ENCODE measurements around the gene RFX1. TPM values are rescaled to one million over a fixed set of nuclear protein-coding genes. Genes with fewer than 3 reads are reported as not detected.

RFX1 gene
- total and polyA plus RNA-seq, 4 donors: 1.8 to 5.6 (median 3.5) TPM

DNA sequence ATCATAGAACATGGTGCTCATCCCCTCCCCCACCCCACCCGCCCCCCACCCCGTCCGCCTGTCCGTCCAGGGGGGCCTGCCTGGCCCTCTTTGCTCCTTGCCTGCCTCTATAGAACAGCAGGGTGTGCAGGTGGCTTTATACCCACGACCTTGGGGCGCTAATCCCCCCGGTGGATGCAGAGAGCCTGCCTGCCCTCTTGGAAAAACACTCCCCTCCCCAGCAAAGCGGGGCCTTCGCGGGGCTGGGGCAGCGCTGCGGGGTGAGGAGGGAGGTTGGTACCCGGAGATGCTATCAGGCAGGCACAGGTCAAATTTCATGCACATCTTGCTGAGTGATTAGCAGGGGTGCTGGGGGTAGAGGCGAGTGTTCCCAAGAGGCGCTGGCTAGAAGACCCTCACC lies 21.9 kb downstream of the RFX1 start:
- Histone ChIP-seq H3K4me1 (ENCODE audit: control insufficient read depth in 4 of 4, insufficient read depth in 4 of 4, low read length in 3 of 4) (peaks cover 0 to 6% (median 3%) of the 10 kb centered on the region in 4 donors), H3K9me3 (ENCODE audit: control insufficient read depth in 4 of 4, low read length in 3 of 4) (no peaks in the 10 kb centered on the region), H3K4me3 (ENCODE audit: low read depth in 1 of 3, low read length in 3 of 3) (no peak overlapping the region), H3K27me3 (ENCODE audit: control insufficient read depth in 4 of 4, insufficient read depth in 4 of 4, low read length in 3 of 4) (no peaks in the 10 kb centered on the region), H3K27ac (ENCODE audit: low read depth in 1 of 2, low read length in 2 of 2) (no peak overlapping the region), H3K9ac (ENCODE audit: low read depth in 1 of 2, low read length in 2 of 2) (no peak overlapping the region), H3K36me3 (ENCODE audit: control insufficient read depth in 4 of 4, insufficient read depth in 3 of 4, low read depth in 1 of 4, low read length in 3 of 4) (peaks cover 0 to 25% (median 6%) of the 10 kb centered on the region in 4 donors)
- TF ChIP-seq REST (IDR thresholded peaks at IDR 0.05) (no peak), EGR1 (IDR thresholded peaks at IDR 0.05; ENCODE audit: low read depth in 2 of 2) (no peak), RXRA (IDR thresholded peaks at IDR 0.05) (no peak), RAD21 (IDR thresholded peaks at IDR 0.05) (no peak), HNF4A (conservative IDR thresholded peaks at IDR 0.05) (no peak), GABPA (IDR thresholded peaks at IDR 0.05 in 1 of 2, conservative IDR thresholded peaks at IDR 0.05 in 1 of 2) (no peak)
- TF ChIP-seq, protein P1, sequence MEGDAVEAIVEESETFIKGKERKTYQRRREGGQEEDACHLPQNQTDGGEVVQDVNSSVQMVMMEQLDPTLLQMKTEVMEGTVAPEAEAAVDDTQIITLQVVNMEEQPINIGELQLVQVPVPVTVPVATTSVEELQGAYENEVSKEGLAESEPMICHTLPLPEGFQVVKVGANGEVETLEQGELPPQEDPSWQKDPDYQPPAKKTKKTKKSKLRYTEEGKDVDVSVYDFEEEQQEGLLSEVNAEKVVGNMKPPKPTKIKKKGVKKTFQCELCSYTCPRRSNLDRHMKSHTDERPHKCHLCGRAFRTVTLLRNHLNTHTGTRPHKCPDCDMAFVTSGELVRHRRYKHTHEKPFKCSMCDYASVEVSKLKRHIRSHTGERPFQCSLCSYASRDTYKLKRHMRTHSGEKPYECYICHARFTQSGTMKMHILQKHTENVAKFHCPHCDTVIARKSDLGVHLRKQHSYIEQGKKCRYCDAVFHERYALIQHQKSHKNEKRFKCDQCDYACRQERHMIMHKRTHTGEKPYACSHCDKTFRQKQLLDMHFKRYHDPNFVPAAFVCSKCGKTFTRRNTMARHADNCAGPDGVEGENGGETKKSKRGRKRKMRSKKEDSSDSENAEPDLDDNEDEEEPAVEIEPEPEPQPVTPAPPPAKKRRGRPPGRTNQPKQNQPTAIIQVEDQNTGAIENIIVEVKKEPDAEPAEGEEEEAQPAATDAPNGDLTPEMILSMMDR (IDR thresholded peaks at IDR 0.05; ENCODE audit: low read depth, low read length, missing input control): no peak
- DNase-seq (ENCODE audit: low spot score): no peak
- 89% methylated on average over 15 of the region's 15 CpGs for WGBS

GRCh38 chr19:13983213-13983889 lies 22.8 kb downstream of the RFX1 start:
- Histone ChIP-seq H3K27ac (ENCODE audit: low read depth in 1 of 2, low read length in 2 of 2) (no peak overlapping the region), H3K9me3 (ENCODE audit: control insufficient read depth in 4 of 4, low read length in 3 of 4) (no peaks in the 10 kb centered on the region), H3K4me1 (ENCODE audit: control insufficient read depth in 4 of 4, insufficient read depth in 4 of 4, low read length in 3 of 4) (peaks cover 0 to 6% (median 3%) of the 10 kb centered on the region in 4 donors), H3K9ac (ENCODE audit: low read depth in 1 of 2, low read length in 2 of 2) (no peak overlapping the region), H3K36me3 (ENCODE audit: control insufficient read depth in 4 of 4, insufficient read depth in 3 of 4, low read depth in 1 of 4, low read length in 3 of 4) (peaks cover 0 to 25% (median 6%) of the 10 kb centered on the region in 4 donors), H3K4me3 (ENCODE audit: low read depth in 1 of 3, low read length in 3 of 3) (no peak overlapping the region), H3K27me3 (ENCODE audit: control insufficient read depth in 4 of 4, insufficient read depth in 4 of 4, low read length in 3 of 4) (no peaks in the 10 kb centered on the region)
- 91% methylated on average over 21 of the region's 21 CpGs for WGBS
- DNase-seq (ENCODE audit: low spot score): no peak
- TF ChIP-seq SP1 (IDR thresholded peaks at IDR 0.05): no peak
- no peak for TF ChIP-seq JUND (IDR thresholded peaks at IDR 0.05)
- no peak for TF ChIP-seq HNF4A (conservative IDR thresholded peaks at IDR 0.05)
- TF ChIP-seq RXRA (IDR thresholded peaks at IDR 0.05): no peak
- TF ChIP-seq, protein P2, sequence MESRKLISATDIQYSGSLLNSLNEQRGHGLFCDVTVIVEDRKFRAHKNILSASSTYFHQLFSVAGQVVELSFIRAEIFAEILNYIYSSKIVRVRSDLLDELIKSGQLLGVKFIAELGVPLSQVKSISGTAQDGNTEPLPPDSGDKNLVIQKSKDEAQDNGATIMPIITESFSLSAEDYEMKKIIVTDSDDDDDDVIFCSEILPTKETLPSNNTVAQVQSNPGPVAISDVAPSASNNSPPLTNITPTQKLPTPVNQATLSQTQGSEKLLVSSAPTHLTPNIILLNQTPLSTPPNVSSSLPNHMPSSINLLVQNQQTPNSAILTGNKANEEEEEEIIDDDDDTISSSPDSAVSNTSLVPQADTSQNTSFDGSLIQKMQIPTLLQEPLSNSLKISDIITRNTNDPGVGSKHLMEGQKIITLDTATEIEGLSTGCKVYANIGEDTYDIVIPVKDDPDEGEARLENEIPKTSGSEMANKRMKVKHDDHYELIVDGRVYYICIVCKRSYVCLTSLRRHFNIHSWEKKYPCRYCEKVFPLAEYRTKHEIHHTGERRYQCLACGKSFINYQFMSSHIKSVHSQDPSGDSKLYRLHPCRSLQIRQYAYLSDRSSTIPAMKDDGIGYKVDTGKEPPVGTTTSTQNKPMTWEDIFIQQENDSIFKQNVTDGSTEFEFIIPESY (IDR thresholded peaks at IDR 0.05): no peak
- no peak for TF ChIP-seq TAF1 (conservative IDR thresholded peaks at IDR 0.05)
- no peak for TF ChIP-seq EGR1 (IDR thresholded peaks at IDR 0.05; ENCODE audit: low read depth in 2 of 2)
- no peak for TF ChIP-seq REST (IDR thresholded peaks at IDR 0.05)
- TF ChIP-seq MAX (IDR thresholded peaks at IDR 0.05): no peak
- TF ChIP-seq NR2F2 (IDR thresholded peaks at IDR 0.05): no peak
- TF ChIP-seq FOXA2 (IDR thresholded peaks at IDR 0.05): no peak
- no peak for TF ChIP-seq HNF4G (IDR thresholded peaks at IDR 0.05)
- no peak for TF ChIP-seq GABPA (IDR thresholded peaks at IDR 0.05 in 1 of 2, conservative IDR thresholded peaks at IDR 0.05 in 1 of 2)
- no peak for TF ChIP-seq RAD21 (IDR thresholded peaks at IDR 0.05)
- no peak for TF ChIP-seq FOXA1 (IDR thresholded peaks at IDR 0.05)
- no peak for TF ChIP-seq YY1 (IDR thresholded peaks at IDR 0.05)
- TF ChIP-seq, protein P1 (IDR thresholded peaks at IDR 0.05; ENCODE audit: low read depth, low read length, missing input control): no peak

Data from liver (tissue), 9 donors.